ENCODE results near the gene CMTM5.

CMTM5 gene

GRCh38 chr14:23358553-23359166 is 18.2 kb upstream of the CMTM5 start:
- no peak for DNase-seq

GRCh38 chr14:23359167-23359626 is 17.6 kb upstream of the CMTM5 start:
- no peak for DNase-seq

GRCh38 chr14:23359722-23360447 is 17.0 kb upstream of the CMTM5 start:
- no peak for DNase-seq

- DNase-seq, result no peak
These were observed 16.4 kb upstream of the CMTM5 start for GRCh38 chr14:23360496-23360895.

- peak; percentile 49 for DNase-seq
These were observed 15.5 kb upstream of the CMTM5 start for GRCh38 chr14:23361320-23361719.

- no peak for DNase-seq
These were observed 15.1 kb upstream of the CMTM5 start for GRCh38 chr14:23361763-23362162.

- peak; percentile 25 for DNase-seq
These were observed 14.6 kb upstream of the CMTM5 start for GRCh38 chr14:23362200-23362599.

- DNase-seq, result peak; percentile 42
These were observed 12.4 kb upstream of the CMTM5 start for GRCh38 chr14:23364164-23365035.

- peak; percentile 43 for DNase-seq
These were observed 11.7 kb upstream of the CMTM5 start, which contains the start of gene EFS for GRCh38 chr14:23365036-23365731. Gene EFS, minus strand, starts transcription at chr14:23365172. Its CDS starts 147 bp downstream, at chr14:23365025.

- peak; percentile 87 for DNase-seq
These were observed 11.0 kb upstream of the CMTM5 start for GRCh38 chr14:23365732-23366425.

- no peak for DNase-seq
These were observed 10.4 kb upstream of the CMTM5 start for GRCh38 chr14:23366426-23366921.

- DNase-seq, result no peak
These were observed 6.6 kb upstream of the CMTM5 start for GRCh38 chr14:23370221-23370620.

GRCh38 chr14:23371865-23372264 is 5.0 kb upstream of the CMTM5 start:
- no peak for DNase-seq

GRCh38 chr14:23372509-23372908 is 4.3 kb upstream of the CMTM5 start, which contains the start of gene IL25:
Gene IL25, plus strand, starts transcription at chr14:23372809.
- no peak for DNase-seq

- no peak for DNase-seq
These were observed 3.8 kb upstream of the CMTM5 start for GRCh38 chr14:23373041-23373440.

GRCh38 chr14:23375527-23376251 is 1.2 kb upstream of the CMTM5 start:
- DNase-seq, result no peak

- no peak for DNase-seq
These were observed 328 bp downstream of the CMTM5 start for GRCh38 chr14:23377198-23377550.

- DNase-seq, result no peak
These were observed 1.0 kb downstream of the CMTM5 start for GRCh38 chr14:23377573-23378563.

GRCh38 chr14:23378612-23379220 is 1.9 kb downstream of the CMTM5 start:
- DNase-seq, result no peak
